GM23338 (cell line): ENCODE data around the gene ASRGL1. TPM values are rescaled to one million over a fixed set of nuclear protein-coding genes. Genes with fewer than 3 reads are reported as not detected.

Experiments used
- ATAC-seq: fragments of 200-7000 bp; cut with Tn5 transposase; 3 replicates; pipeline ENCODE4 v1.9.1; 2020
- DNase-seq: peaks from one replicate; pipeline ENCODE4 v3.0.0-alpha.2; 2015; ENCODE audit warnings: low spot score
- H2AFZ ChIP-seq: fragments of 200-600 bp; sonication (generic); 2 replicates; pipeline ENCODE4 v1.8.0; 2016; ENCODE audit warnings: antibody characterized with exemption, mild to moderate bottlenecking, moderate library complexity
- H3F3A ChIP-seq: fragments of 200-600 bp; sonication (generic); replicated peaks from 2 replicates; pipeline ENCODE4 v1.8.0; 2017; ENCODE audit warnings: antibody characterized with exemption, mixed run types, low read depth
- H3K27ac ChIP-seq: fragments of 200-600 bp; sonication (generic); 2 replicates; pipeline ENCODE4 v1.6.1; 2016; ENCODE audit warnings: low read depth
- H3K27me3 ChIP-seq: fragments of 200-600 bp; sonication (generic); 2 replicates; pipeline ENCODE4 v1.8.0; 2016; ENCODE audit warnings: mild to moderate bottlenecking, mixed run types, moderate library complexity; ENCODE audit not compliant: insufficient read depth
- H3K36me3 ChIP-seq: fragments of 200-600 bp; sonication (generic); 2 replicates; pipeline ENCODE4 v1.8.0; 2016; ENCODE audit warnings: mild to moderate bottlenecking; ENCODE audit not compliant: insufficient read depth
- H3K4me1 ChIP-seq: fragments of 200-600 bp; sonication (generic); 2 replicates; pipeline ENCODE4 v1.8.0; 2016; ENCODE audit warnings: mild to moderate bottlenecking, moderate library complexity; ENCODE audit not compliant: insufficient read depth
- H3K4me2 ChIP-seq: fragments of 200-600 bp; sonication (generic); 2 replicates; pipeline ENCODE4 v1.7.1; 2017; ENCODE audit warnings: mixed run types
- H3K4me3 ChIP-seq: fragments of 200-600 bp; sonication (generic); 2 replicates; pipeline ENCODE4 v1.6.1; 2016; ENCODE audit warnings: mixed run types
- H3K79me2 ChIP-seq: fragments of 200-600 bp; sonication (generic); replicated peaks from 2 replicates; pipeline ENCODE4 v1.8.0; 2017; ENCODE audit warnings: mild to moderate bottlenecking; ENCODE audit not compliant: insufficient read depth
- H3K9me2 ChIP-seq: fragments of 200-600 bp; sonication (generic); 2 replicates; pipeline ENCODE4 v1.8.0; 2017; ENCODE audit not compliant: insufficient read depth
- H4K20me1 ChIP-seq: fragments of 200-600 bp; sonication (generic); replicated peaks from 2 replicates; pipeline ENCODE4 v1.8.0; 2017; ENCODE audit warnings: mild to moderate bottlenecking; ENCODE audit not compliant: insufficient read depth
- H3K27ac Mint-ChIP-seq: 2 replicates; pipeline ENCODE4 v1.8.0; 2020; ENCODE audit warnings: inconsistent platforms, mild to moderate bottlenecking, moderate library complexity, mixed read lengths
- H3K27me3 Mint-ChIP-seq: 3 replicates; pipeline ENCODE4 v1.8.0; 2022; ENCODE audit warnings: low read depth, mild to moderate bottlenecking, moderate library complexity, mixed read lengths, inconsistent platforms; ENCODE audit not compliant: insufficient read depth, poor library complexity
- H3K36me3 Mint-ChIP-seq: 3 replicates; pipeline ENCODE4 v1.8.0; 2021; ENCODE audit warnings: low read depth, mild to moderate bottlenecking, inconsistent platforms, moderate library complexity, mixed read lengths
- H3K4me1 Mint-ChIP-seq: 3 replicates; pipeline ENCODE4 v1.8.0; 2020; ENCODE audit warnings: mild to moderate bottlenecking, inconsistent platforms, mixed read lengths
- H3K4me3 Mint-ChIP-seq: 3 replicates; pipeline ENCODE4 v1.8.0; 2021; ENCODE audit warnings: moderate library complexity, mild to moderate bottlenecking, inconsistent platforms, mixed read lengths
- H3K9me3 Mint-ChIP-seq: 3 replicates; pipeline ENCODE4 v1.8.0; 2020; ENCODE audit warnings: moderate library complexity, mild to moderate bottlenecking, inconsistent platforms, mixed read lengths
- CREB1 ChIP-seq: fragments of 250-450 bp; sonication (Bioruptor Pico); IDR thresholded peaks from 2 replicates; pipeline ENCODE4 v1.5.0; 2020; ENCODE audit warnings: low read depth, mild to moderate bottlenecking, moderate library complexity
- EZH2 ChIP-seq: fragments of 200-600 bp; sonication (generic); IDR thresholded peaks from one replicate; pipeline ENCODE4 v1.8.0; 2017; ENCODE audit warnings: antibody characterized with exemption, mild to moderate bottlenecking, low read depth; ENCODE audit not compliant: unreplicated experiment
- EZH2phosphoT487 ChIP-seq: fragments of 200-600 bp; sonication (generic); IDR thresholded peaks from one replicate; pipeline ENCODE4 v1.8.1; 2018; ENCODE audit warnings: antibody characterized with exemption; ENCODE audit not compliant: unreplicated experiment
- JUNB ChIP-seq: IDR thresholded peaks from one replicate; pipeline ENCODE4 v1.6.1; 2016; ENCODE audit warnings: antibody characterized with exemption; ENCODE audit not compliant: unreplicated experiment
- NANOG ChIP-seq: IDR thresholded peaks from 2 replicates; pipeline ENCODE4 v1.6.1; 2016; ENCODE audit warnings: antibody characterized with exemption, borderline replicate concordance
- POLR2AphosphoS5 ChIP-seq: IDR thresholded peaks from 2 replicates; pipeline ENCODE4 v1.6.1; 2016; ENCODE audit warnings: antibody characterized with exemption, low read depth
- STAT1 ChIP-seq: IDR thresholded peaks from one replicate; pipeline ENCODE4 v1.6.1; 2016; ENCODE audit warnings: antibody characterized with exemption; ENCODE audit not compliant: unreplicated experiment
- ZNF114 ChIP-seq: fragments of 250-450 bp; sonication (Bioruptor Pico); IDR thresholded peaks from 2 replicates; pipeline ENCODE4 v1.5.0; 2020; ENCODE audit warnings: mild to moderate bottlenecking, moderate library complexity
- ZNF331 ChIP-seq: fragments of 250-450 bp; sonication (Bioruptor Pico); IDR thresholded peaks from 2 replicates; pipeline ENCODE4 v1.5.0; 2020; ENCODE audit warnings: low read depth, mild to moderate bottlenecking, moderate library complexity
- polyA plus RNA-seq: library from polyadenylated mRNA; unstranded; fragments of >200 nt; fragmentation: Nextera tagmentation; extraction: Ambion mirVana; gene quantifications from 2 replicates; pipeline ENCODE4 v1.2.1, GENCODE V29; 2016
- total RNA-seq: library from RNA; depleted of rRNA; stranded (reverse); fragments of >200 nt; shearing (Covaris generic); gene quantifications from 2 replicates; pipeline ENCODE4 v1.2.3, GENCODE V29; 2014
- TF ChIP-seq, protein P1 (sequence below): IDR thresholded peaks from one replicate; pipeline ENCODE4 v1.6.1; 2018; ENCODE audit warnings: antibody characterized with exemption; ENCODE audit not compliant: unreplicated experiment
- TF ChIP-seq, protein P2 (sequence below): fragments of 250-450 bp; sonication (Bioruptor Pico); IDR thresholded peaks from 2 replicates; pipeline ENCODE4 v1.5.0; 2020; ENCODE audit warnings: mild to moderate bottlenecking, moderate library complexity
- TF ChIP-seq, protein P3 (sequence below), 2 experiments: fragments of 200-600 bp in 1 of 2; sonication (generic) in 1 of 2; conservative IDR thresholded peaks; 2 replicates each; pipeline versions ENCODE4 v1.5.1 to v1.6.1; 2016 to 2017; ENCODE audit warnings: antibody characterized with exemption in 2 of 2, low read depth in 2 of 2, mild to moderate bottlenecking in 2 of 2, moderate library complexity in 1 of 2
- TF ChIP-seq, protein P4 (sequence below): IDR thresholded peaks from 2 replicates; pipeline ENCODE4 v1.6.1; 2016; ENCODE audit warnings: antibody characterized with exemption

The ASRGL1 gene
- total and polyA plus RNA-seq, 2 experiments from 2014 or later, result 32.9 to 50.3 TPM

DNA sequence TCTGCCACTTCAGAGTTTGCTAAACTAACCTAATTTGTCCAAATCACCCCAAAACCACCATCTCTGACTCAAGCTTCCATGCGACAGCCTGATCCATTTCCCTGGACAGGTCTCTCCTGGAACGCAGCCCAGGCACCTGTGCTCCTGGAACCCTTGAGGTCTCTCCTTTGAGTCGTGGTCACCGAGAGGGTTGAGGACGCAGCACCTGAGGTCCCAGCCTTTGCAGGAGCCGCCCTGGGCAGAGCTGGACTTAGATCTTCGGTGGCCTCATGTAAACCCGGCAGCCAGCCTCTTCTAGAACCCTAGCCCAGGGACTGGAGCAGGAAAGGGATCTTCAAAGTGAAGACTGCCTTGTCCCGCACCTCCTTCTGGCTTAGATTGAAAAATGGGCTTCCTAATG is 37.6 kb downstream of the ASRGL1 start:
- Mint-ChIP-seq H3K4me1 (peaks cover 8% of the 10 kb centered on the region; the same call in 1 of the 3 replicates), H3K27me3 (peaks cover 2% of the 10 kb centered on the region), H3K9me3 (no peaks in the 10 kb centered on the region), H3K27ac (no peak overlapping the region; the same call in 1 of the 2 replicates), H3K4me3 (no peak overlapping the region), H3K36me3 (no peaks in the 10 kb centered on the region)
- Histone ChIP-seq H3K27ac (no peak overlapping the region), H3K36me3 (no peaks in the 10 kb centered on the region), H3K27me3 (no peaks in the 10 kb centered on the region), H4K20me1 (0 out of 2 replicates have a peak, but pooled peaks cover 3% of the 10 kb centered on the region), H3K4me1 (0 out of 2 replicates have a peak, but pooled peaks cover 2% of the 10 kb centered on the region), H3K9me2 (no peaks in the 10 kb centered on the region), H3K79me2 (no peaks in the 10 kb centered on the region), H3K4me2 (no peak overlapping the region), H2AFZ (no peak overlapping the region), H3K4me3 (no peak overlapping the region), H3F3A (no peaks in the 10 kb centered on the region)
- DNase-seq, result no peak
- ATAC-seq, result no peak
- no peak for TF ChIP-seq NANOG
- no peak for TF ChIP-seq EZH2phosphoT487
- TF ChIP-seq, protein P1, sequence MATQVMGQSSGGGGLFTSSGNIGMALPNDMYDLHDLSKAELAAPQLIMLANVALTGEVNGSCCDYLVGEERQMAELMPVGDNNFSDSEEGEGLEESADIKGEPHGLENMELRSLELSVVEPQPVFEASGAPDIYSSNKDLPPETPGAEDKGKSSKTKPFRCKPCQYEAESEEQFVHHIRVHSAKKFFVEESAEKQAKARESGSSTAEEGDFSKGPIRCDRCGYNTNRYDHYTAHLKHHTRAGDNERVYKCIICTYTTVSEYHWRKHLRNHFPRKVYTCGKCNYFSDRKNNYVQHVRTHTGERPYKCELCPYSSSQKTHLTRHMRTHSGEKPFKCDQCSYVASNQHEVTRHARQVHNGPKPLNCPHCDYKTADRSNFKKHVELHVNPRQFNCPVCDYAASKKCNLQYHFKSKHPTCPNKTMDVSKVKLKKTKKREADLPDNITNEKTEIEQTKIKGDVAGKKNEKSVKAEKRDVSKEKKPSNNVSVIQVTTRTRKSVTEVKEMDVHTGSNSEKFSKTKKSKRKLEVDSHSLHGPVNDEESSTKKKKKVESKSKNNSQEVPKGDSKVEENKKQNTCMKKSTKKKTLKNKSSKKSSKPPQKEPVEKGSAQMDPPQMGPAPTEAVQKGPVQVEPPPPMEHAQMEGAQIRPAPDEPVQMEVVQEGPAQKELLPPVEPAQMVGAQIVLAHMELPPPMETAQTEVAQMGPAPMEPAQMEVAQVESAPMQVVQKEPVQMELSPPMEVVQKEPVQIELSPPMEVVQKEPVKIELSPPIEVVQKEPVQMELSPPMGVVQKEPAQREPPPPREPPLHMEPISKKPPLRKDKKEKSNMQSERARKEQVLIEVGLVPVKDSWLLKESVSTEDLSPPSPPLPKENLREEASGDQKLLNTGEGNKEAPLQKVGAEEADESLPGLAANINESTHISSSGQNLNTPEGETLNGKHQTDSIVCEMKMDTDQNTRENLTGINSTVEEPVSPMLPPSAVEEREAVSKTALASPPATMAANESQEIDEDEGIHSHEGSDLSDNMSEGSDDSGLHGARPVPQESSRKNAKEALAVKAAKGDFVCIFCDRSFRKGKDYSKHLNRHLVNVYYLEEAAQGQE, result no peak
- TF ChIP-seq, protein P2, sequence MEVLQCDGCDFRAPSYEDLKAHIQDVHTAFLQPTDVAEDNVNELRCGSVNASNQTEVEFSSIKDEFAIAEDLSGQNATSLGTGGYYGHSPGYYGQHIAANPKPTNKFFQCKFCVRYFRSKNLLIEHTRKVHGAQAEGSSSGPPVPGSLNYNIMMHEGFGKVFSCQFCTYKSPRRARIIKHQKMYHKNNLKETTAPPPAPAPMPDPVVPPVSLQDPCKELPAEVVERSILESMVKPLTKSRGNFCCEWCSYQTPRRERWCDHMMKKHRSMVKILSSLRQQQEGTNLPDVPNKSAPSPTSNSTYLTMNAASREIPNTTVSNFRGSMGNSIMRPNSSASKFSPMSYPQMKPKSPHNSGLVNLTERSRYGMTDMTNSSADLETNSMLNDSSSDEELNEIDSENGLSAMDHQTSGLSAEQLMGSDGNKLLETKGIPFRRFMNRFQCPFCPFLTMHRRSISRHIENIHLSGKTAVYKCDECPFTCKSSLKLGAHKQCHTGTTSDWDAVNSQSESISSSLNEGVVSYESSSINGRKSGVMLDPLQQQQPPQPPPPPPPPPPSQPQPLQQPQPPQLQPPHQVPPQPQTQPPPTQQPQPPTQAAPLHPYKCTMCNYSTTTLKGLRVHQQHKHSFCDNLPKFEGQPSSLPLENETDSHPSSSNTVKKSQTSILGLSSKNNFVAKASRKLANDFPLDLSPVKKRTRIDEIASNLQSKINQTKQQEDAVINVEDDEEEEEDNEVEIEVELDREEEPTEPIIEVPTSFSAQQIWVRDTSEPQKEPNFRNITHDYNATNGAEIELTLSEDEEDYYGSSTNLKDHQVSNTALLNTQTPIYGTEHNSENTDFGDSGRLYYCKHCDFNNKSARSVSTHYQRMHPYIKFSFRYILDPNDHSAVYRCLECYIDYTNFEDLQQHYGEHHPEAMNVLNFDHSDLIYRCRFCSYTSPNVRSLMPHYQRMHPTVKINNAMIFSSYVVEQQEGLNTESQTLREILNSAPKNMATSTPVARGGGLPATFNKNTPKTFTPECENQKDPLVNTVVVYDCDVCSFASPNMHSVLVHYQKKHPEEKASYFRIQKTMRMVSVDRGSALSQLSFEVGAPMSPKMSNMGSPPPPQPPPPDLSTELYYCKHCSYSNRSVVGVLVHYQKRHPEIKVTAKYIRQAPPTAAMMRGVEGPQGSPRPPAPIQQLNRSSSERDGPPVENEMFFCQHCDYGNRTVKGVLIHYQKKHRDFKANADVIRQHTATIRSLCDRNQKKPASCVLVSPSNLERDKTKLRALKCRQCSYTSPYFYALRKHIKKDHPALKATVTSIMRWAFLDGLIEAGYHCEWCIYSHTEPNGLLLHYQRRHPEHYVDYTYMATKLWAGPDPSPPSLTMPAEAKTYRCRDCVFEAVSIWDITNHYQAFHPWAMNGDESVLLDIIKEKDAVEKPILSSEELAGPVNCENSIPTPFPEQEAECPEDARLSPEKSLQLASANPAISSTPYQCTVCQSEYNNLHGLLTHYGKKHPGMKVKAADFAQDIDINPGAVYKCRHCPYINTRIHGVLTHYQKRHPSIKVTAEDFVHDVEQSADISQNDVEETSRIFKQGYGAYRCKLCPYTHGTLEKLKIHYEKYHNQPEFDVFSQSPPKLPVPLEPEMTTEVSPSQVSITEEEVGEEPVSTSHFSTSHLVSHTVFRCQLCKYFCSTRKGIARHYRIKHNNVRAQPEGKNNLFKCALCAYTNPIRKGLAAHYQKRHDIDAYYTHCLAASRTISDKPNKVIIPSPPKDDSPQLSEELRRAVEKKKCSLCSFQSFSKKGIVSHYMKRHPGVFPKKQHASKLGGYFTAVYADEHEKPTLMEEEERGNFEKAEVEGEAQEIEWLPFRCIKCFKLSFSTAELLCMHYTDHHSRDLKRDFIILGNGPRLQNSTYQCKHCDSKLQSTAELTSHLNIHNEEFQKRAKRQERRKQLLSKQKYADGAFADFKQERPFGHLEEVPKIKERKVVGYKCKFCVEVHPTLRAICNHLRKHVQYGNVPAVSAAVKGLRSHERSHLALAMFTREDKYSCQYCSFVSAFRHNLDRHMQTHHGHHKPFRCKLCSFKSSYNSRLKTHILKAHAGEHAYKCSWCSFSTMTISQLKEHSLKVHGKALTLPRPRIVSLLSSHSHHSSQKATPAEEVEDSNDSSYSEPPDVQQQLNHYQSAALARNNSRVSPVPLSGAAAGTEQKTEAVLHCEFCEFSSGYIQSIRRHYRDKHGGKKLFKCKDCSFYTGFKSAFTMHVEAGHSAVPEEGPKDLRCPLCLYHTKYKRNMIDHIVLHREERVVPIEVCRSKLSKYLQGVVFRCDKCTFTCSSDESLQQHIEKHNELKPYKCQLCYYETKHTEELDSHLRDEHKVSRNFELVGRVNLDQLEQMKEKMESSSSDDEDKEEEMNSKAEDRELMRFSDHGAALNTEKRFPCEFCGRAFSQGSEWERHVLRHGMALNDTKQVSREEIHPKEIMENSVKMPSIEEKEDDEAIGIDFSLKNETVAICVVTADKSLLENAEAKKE, result no peak
- TF ChIP-seq ZNF114 (CRISPR knock-in tag), result no peak
- no peak for TF ChIP-seq CREB1 (CRISPR knock-in tag)
- no peak for TF ChIP-seq POLR2AphosphoS5
- TF ChIP-seq EZH2, result no peak
- TF ChIP-seq, protein P3, sequence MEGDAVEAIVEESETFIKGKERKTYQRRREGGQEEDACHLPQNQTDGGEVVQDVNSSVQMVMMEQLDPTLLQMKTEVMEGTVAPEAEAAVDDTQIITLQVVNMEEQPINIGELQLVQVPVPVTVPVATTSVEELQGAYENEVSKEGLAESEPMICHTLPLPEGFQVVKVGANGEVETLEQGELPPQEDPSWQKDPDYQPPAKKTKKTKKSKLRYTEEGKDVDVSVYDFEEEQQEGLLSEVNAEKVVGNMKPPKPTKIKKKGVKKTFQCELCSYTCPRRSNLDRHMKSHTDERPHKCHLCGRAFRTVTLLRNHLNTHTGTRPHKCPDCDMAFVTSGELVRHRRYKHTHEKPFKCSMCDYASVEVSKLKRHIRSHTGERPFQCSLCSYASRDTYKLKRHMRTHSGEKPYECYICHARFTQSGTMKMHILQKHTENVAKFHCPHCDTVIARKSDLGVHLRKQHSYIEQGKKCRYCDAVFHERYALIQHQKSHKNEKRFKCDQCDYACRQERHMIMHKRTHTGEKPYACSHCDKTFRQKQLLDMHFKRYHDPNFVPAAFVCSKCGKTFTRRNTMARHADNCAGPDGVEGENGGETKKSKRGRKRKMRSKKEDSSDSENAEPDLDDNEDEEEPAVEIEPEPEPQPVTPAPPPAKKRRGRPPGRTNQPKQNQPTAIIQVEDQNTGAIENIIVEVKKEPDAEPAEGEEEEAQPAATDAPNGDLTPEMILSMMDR (conservative IDR thresholded peaks at IDR 0.05; ENCODE audit: low read depth in 2 of 2), result no peak
- TF ChIP-seq JUNB, result no peak
- no peak for TF ChIP-seq STAT1
- TF ChIP-seq, protein P4, sequence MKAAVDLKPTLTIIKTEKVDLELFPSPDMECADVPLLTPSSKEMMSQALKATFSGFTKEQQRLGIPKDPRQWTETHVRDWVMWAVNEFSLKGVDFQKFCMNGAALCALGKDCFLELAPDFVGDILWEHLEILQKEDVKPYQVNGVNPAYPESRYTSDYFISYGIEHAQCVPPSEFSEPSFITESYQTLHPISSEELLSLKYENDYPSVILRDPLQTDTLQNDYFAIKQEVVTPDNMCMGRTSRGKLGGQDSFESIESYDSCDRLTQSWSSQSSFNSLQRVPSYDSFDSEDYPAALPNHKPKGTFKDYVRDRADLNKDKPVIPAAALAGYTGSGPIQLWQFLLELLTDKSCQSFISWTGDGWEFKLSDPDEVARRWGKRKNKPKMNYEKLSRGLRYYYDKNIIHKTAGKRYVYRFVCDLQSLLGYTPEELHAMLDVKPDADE, result no peak
- TF ChIP-seq ZNF331 (CRISPR knock-in tag), result no peak
